Spleen (tissue), 11 donors: ENCODE data around the gene LRRC26. TPM values are rescaled to one million over a fixed set of nuclear protein-coding genes. Genes with fewer than 3 reads are reported as not detected.

Experiments
- DNase-seq: peaks from one replicate; pipeline ENCODE4 v3.0.0-alpha.2; 2020
- H3K27ac ChIP-seq, 8 donors: fragments of 200-600 bp; sonication (generic) in 7 of 8; 1 replicate in 4 of 8; 2 replicates in 4 of 8; pipeline versions ENCODE4 v1.5.0 to v1.8.0; 2016 to 2021; ENCODE audit warnings: inconsistent platforms in 4 of 8, mild to moderate bottlenecking in 4 of 8, moderate library complexity in 1 of 8
- H3K27me3 ChIP-seq, 7 donors: fragments of 200-600 bp; sonication (generic) in 6 of 7; replicated peaks in 1 of 7; 1 replicate in 4 of 7; 2 replicates in 3 of 7; pipeline versions ENCODE4 v1.5.0 to v1.8.0; 2016 to 2021; ENCODE audit warnings: inconsistent platforms in 3 of 7, mild to moderate bottlenecking in 1 of 7
- H3K36me3 ChIP-seq, 6 donors: fragments of 200-600 bp; sonication (generic) in 5 of 6; 1 replicate in 4 of 6; 2 replicates in 2 of 6; pipeline versions ENCODE4 v1.5.0 to v1.8.0; 2016 to 2021; ENCODE audit warnings: inconsistent platforms in 2 of 6
- H3K4me1 ChIP-seq, 6 donors: fragments of 200-600 bp; sonication (generic) in 5 of 6; 1 replicate in 3 of 6; 2 replicates in 3 of 6; pipeline versions ENCODE4 v1.5.0 to v1.8.0; 2016 to 2021; ENCODE audit warnings: inconsistent platforms in 3 of 6
- H3K4me3 ChIP-seq, 8 donors: fragments of 200-600 bp; sonication (generic) in 7 of 8; 1 replicate in 4 of 8; 2 replicates in 4 of 8; pipeline versions ENCODE4 v1.5.0 to v1.8.0; 2016 to 2021; ENCODE audit warnings: inconsistent platforms in 4 of 8, mild to moderate bottlenecking in 4 of 8, moderate library complexity in 2 of 8
- H3K9me3 ChIP-seq, 8 donors: fragments of 200-600 bp; sonication (generic) in 7 of 8; 1 replicate in 4 of 8; 2 replicates in 4 of 8; pipeline versions ENCODE4 v1.5.0 to v1.8.0; 2016 to 2021; ENCODE audit warnings: inconsistent platforms in 4 of 8
- CTCF ChIP-seq, 11 experiments: fragments of 200-600 bp in 7 of 11; fragments of 450-650 bp in 4 of 11; sonication (generic) in 4 of 11; IDR thresholded peaks in 8 of 11; conservative IDR thresholded peaks in 3 of 11; 1 replicate in 7 of 11; 2 replicates in 4 of 11; pipeline versions ENCODE4 v1.4.0 to v1.8.0; 2016 to 2021; ENCODE audit warnings: antibody characterized with exemption in 11 of 11, inconsistent platforms in 4 of 11, mild to moderate bottlenecking in 1 of 11
- POLR2A ChIP-seq, 3 donors: fragments of 450-650 bp; IDR thresholded peaks; one replicate each; pipeline ENCODE4 v1.5.1; 2017; ENCODE audit warnings: antibody characterized with exemption in 3 of 3, mild to moderate bottlenecking in 1 of 3
- POLR2AphosphoS5 ChIP-seq, 3 donors: sonication (generic); formaldehyde crosslinking; IDR thresholded peaks; one replicate each; pipeline ENCODE4 v1.5.1; 2017; ENCODE audit warnings: antibody characterized with exemption in 3 of 3
- WGBS, 5 donors: extraction: QIAGEN DNeasy Blood & Tissue Kit in 3 of 5; methylation state at CpG; one replicate each; pipeline versions ENCODE4 v1.1.5 to v1.1.7; 2013 to 2018; 5-methylcytosine and 5-hydroxymethylcytosine counted together
- intact Hi-C: fragments of 100-400 bp; cut with DNase I; formaldehyde crosslinking; loops from one replicate; pipeline ENCODE4 v1.15.0; 2023; ENCODE audit warnings: low total_unique reads
- polyA plus RNA-seq, 3 donors: library from polyadenylated mRNA; stranded (reverse); fragments of 200-250 nt; gene quantifications; one replicate each; pipeline ENCODE4 v1.2.1, GENCODE V29; 2013
- total RNA-seq, 7 donors: library from RNA; depleted of rRNA in 3 of 7; stranded (reverse); fragments of >200 nt in 3 of 7; fragmentation: NEBNext Ultra II Directional in 4 of 7; extraction: Animal tissue kit (Norgen Biotek cat#: 25700) in 4 of 7; gene quantifications; one replicate each; pipeline versions ENCODE4 v1.1.0 to v1.2.1, GENCODE V29; 2016 to 2021
- donor health status: healthy with polysubstance abuse.
- donor health status: DM: no; HTN: no; CAD: no; lungs with moderate emphysema.
- donor health status: DM: no; HTN: no; CAD: no.
- donor health status: Bipolar disorder and iron deficiency.
- donor health status: healthy.
- donor health status: DM: no; HTN: no; CAD: no.
- donor health status: DM: yes; HTN: yes; CAD: no.

LRRC26 gene
- total and polyA plus RNA-seq, 10 donors, result 0.06 to 0.60 (median 0.28) TPM; not detected in 7

- intact Hi-C loops, result no loop called here
- Histone ChIP-seq H3K4me1 (no peaks in the 10 kb centered on the region), H3K27ac (no peak overlapping the region), H3K4me3 (no peak overlapping the region), H3K9me3 (peaks cover 0 to 10% (median 0%) of the 10 kb centered on the region in 8 donors), H3K36me3 (no peaks in the 10 kb centered on the region), H3K27me3 (peaks cover 0 to 59% (median 28%) of the 10 kb centered on the region in 7 donors)
- 73 to 81% (median 76%) methylated on average over 6 to 27 of the region's 27 CpGs for WGBS, 5 donors
- TF ChIP-seq POLR2AphosphoS5 (IDR thresholded peaks at IDR 0.05) (no peak), POLR2A (IDR thresholded peaks at IDR 0.05) (no peak), CTCF (IDR thresholded peaks at IDR 0.05 in 8 of 11, conservative IDR thresholded peaks at IDR 0.05 in 3 of 11) (no peak)
- DNase-seq, result no peak
These were observed 21.6 kb downstream of the LRRC26 start for GRCh38 chr9:137148242-137148641.

GRCh38 chr9:137147793-137148160 lies 22.1 kb downstream of the LRRC26 start:
- Histone ChIP-seq H3K27ac (no peak overlapping the region), H3K27me3 (peaks cover 0 to 64% (median 33%) of the 10 kb centered on the region in 7 donors), H3K36me3 (no peaks in the 10 kb centered on the region), H3K9me3 (peaks cover 0 to 10% (median 0%) of the 10 kb centered on the region in 8 donors), H3K4me1 (no peaks in the 10 kb centered on the region), H3K4me3 (no peak overlapping the region)
- TF ChIP-seq POLR2A (IDR thresholded peaks at IDR 0.05) (no peak), POLR2AphosphoS5 (IDR thresholded peaks at IDR 0.05) (no peak), CTCF (IDR thresholded peaks at IDR 0.05 in 8 of 11, conservative IDR thresholded peaks at IDR 0.05 in 3 of 11) (no peak)
- 28 to 41% (median 35%) methylated on average over 9 to 24 of the region's 24 CpGs for WGBS, 5 donors
- intact Hi-C loops, result no loop called here
- no peak for DNase-seq

- Histone ChIP-seq H3K4me1 (no peaks in the 10 kb centered on the region), H3K4me3 (no peak overlapping the region), H3K27ac (no peak overlapping the region), H3K27me3 (peaks cover 0 to 69% (median 38%) of the 10 kb centered on the region in 7 donors), H3K36me3 (no peaks in the 10 kb centered on the region), H3K9me3 (peaks cover 0 to 10% (median 0%) of the 10 kb centered on the region in 8 donors)
- WGBS, 5 donors, result 85 to 89% (median 88%) methylated on average over 25 to 26 of the region's 26 CpGs
- intact Hi-C loops, result no loop called here
- TF ChIP-seq CTCF (IDR thresholded peaks at IDR 0.05 in 8 of 11, conservative IDR thresholded peaks at IDR 0.05 in 3 of 11) (no peak), POLR2AphosphoS5 (IDR thresholded peaks at IDR 0.05) (no peak), POLR2A (IDR thresholded peaks at IDR 0.05) (no peak)
- no peak for DNase-seq
These were observed 22.6 kb downstream of the LRRC26 start for GRCh38 chr9:137147091-137147792.

GRCh38 chr9:137146527-137146918 lies 23.3 kb downstream of the LRRC26 start:
- no peaks in the 10 kb centered on the region for H3K4me1 ChIP-seq
- no peak for DNase-seq
- WGBS, 5 donors, result 52 to 72% (median 71%) methylated on average over 2 to 9 of the region's 9 CpGs
- no peak overlapping the region for H3K4me3 ChIP-seq
- no peak overlapping the region for H3K27ac ChIP-seq
- peaks cover 0 to 10% (median 0%) of the 10 kb centered on the region in 8 donors for H3K9me3 ChIP-seq
- no peaks in the 10 kb centered on the region for H3K36me3 ChIP-seq
- no peak for TF ChIP-seq POLR2A (IDR thresholded peaks at IDR 0.05)
- no peak for TF ChIP-seq POLR2AphosphoS5 (IDR thresholded peaks at IDR 0.05)
- TF ChIP-seq CTCF (IDR thresholded peaks at IDR 0.05 in 8 of 11, conservative IDR thresholded peaks at IDR 0.05 in 3 of 11), result no peak
- intact Hi-C loops, result no loop called here
- H3K27me3 ChIP-seq, result peaks cover 0 to 76% (median 44%) of the 10 kb centered on the region in 7 donors
